Measurements from ENCODE around the gene FOXI2.

FOXI2 gene

DNA sequence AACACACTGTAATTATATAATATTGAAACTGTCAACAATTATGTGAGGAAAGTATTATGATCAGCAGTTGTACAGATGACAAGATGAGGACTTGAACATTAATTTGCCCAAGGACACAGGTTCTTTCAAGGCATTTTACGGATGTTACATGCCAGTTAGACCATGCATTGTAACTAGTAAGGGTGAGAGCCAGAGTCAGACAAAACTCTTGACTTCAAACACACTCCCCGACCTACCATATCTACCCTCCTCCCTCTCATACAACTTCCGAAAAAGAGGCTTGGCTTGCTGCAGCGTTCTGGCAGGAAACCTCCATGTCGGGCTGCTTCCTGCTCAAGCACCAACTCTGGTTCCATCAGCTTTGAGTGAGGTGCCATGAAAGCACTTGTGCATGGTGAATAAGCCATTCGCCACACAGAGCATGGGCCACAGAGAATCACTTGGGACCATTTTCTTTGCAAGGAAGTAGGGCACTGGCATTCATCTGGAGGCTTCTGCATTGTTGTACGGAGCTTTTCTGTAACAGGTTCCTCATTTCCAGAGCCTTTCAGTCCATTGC lies 53.2 kb downstream of the FOXI2 start:
- DNase-seq (ENCODE audit: low read depth) = no peak
- TF ChIP-seq CTCF (IDR thresholded peaks at IDR 0.05; ENCODE audit: insufficient read depth, low read depth, low read length, missing control alignments) = no peak
- H3K4me3 ChIP-seq (ENCODE audit: low read depth, low read length) = no peak overlapping the region

Measured in GM12865 (cell line).